Activated CD4-positive, alpha-beta T cell treated with anti-CD3 and anti-CD28 coated beads for 36 hours (primary cell): ENCODE measurements around the gene LZTS2. TPM values are rescaled to one million over a fixed set of nuclear protein-coding genes. Genes with fewer than 3 reads are reported as not detected.

Experiments
- ATAC-seq: fragments of 200-7000 bp; cut with Tn5 transposase; one replicate; pipeline ENCODE4 v1.10.0; 2021; ENCODE audit warnings: mild to moderate bottlenecking, moderate library complexity
- CTCF ChIA-PET: fragments of 350-600 bp; sonication (Branson Sonifier 250); formaldehyde crosslinking; loops from one replicate; lab custom pipeline; 2021; ENCODE audit warnings: antibody characterized with exemption; lab: Charles Lee
- POLR2A ChIA-PET: fragments of 350-600 bp; sonication (Branson Sonifier 250); formaldehyde crosslinking; loops from one replicate; lab custom pipeline; 2021; ENCODE audit warnings: antibody characterized with exemption, inconsistent platforms; lab: Charles Lee
- DNase-seq: peaks from one replicate; pipeline ENCODE4 v3.0.0-alpha.2; 2020
- H3K27ac Mint-ChIP-seq: one replicate; pipeline ENCODE4 v1.8.0; 2021; ENCODE audit warnings: mixed read lengths
- H3K27me3 Mint-ChIP-seq: one replicate; pipeline ENCODE4 v1.8.0; 2021; ENCODE audit warnings: mixed read lengths
- H3K36me3 Mint-ChIP-seq: one replicate; pipeline ENCODE4 v1.8.0; 2021; ENCODE audit warnings: low read depth, mixed read lengths
- H3K4me1 Mint-ChIP-seq: one replicate; pipeline ENCODE4 v1.8.0; 2021; ENCODE audit warnings: mixed read lengths
- H3K4me3 Mint-ChIP-seq: one replicate; pipeline ENCODE4 v1.8.0; 2021; ENCODE audit warnings: mild to moderate bottlenecking, moderate library complexity, mixed read lengths
- H3K9me3 Mint-ChIP-seq: one replicate; pipeline ENCODE4 v1.8.0; 2021; ENCODE audit warnings: low read depth, mixed read lengths
- intact Hi-C, 2 experiments: fragments of 100-400 bp; cut with DNase I in 1 of 2; cut with micrococcal nuclease in 1 of 2; formaldehyde crosslinking; loops; one replicate each; pipeline versions ENCODE4 v1.14.2 to v1.15.1; 2022 to 2024; cut with DNase I, micrococcal nuclease
- total RNA-seq, 2 experiments: library from RNA; stranded (reverse); gene quantifications; one replicate each; pipeline ENCODE4 v1.2.3, GENCODE V29; 2021

The LZTS2 gene, protein sequence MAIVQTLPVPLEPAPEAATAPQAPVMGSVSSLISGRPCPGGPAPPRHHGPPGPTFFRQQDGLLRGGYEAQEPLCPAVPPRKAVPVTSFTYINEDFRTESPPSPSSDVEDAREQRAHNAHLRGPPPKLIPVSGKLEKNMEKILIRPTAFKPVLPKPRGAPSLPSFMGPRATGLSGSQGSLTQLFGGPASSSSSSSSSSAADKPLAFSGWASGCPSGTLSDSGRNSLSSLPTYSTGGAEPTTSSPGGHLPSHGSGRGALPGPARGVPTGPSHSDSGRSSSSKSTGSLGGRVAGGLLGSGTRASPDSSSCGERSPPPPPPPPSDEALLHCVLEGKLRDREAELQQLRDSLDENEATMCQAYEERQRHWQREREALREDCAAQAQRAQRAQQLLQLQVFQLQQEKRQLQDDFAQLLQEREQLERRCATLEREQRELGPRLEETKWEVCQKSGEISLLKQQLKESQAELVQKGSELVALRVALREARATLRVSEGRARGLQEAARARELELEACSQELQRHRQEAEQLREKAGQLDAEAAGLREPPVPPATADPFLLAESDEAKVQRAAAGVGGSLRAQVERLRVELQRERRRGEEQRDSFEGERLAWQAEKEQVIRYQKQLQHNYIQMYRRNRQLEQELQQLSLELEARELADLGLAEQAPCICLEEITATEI
- 10 to 100 TPM; 14.8 to 15.7 TPM for total RNA-seq

DNA sequence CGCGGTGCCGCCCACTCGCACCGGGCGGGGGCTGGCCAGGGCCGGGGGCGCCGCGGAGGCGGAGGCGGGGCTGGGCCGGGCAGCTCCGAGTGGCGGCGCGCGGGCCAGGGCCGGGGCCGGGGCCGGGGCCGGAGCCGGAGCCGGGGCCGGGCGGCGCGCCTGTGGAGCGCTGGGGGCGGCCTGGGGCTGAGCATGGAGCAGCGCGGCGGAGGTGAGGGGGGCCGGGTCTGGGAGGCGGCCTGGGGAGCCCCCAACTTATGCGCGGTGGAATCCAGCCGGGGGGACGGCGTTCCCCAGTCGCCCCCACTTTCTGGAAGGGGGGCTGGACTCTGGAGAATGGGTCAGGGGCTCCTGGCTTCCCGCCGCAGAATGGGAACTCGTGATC is at the start of gene LZTS2:
Gene LZTS2 (plus strand): TSS at position 67 of the 385 bp plus-strand sequence. CDS start 2,731 bp downstream, outside the sequence.
- H3K4me1 Mint-ChIP-seq = peaks cover 20% of the 10 kb centered on the region
- peaks cover 2% of the 10 kb centered on the region for H3K36me3 Mint-ChIP-seq
- peak within 1 kb of the TSS; percentile 81 for H3K27ac Mint-ChIP-seq
- intact Hi-C loops = loop anchor here (1.0 to 5.0 kb wide), 7 partner anchors 15 to 652 kb away; partner anchors contain the start of genes PDZD7 (in 1 of the 2), SCD (in 1 of the 2) and SFXN3 (in 1 of the 2)
- peak; percentile 1 for ATAC-seq
- CTCF ChIA-PET = interaction anchor here (0.6 to 4.5 kb wide), 5 partner anchors 9 to 35 kb away, joined by 4 to 73 read pairs (median 6); partner anchors contain the start of genes MRPL43 and TWNK
- H3K27me3 Mint-ChIP-seq = no peaks in the 10 kb centered on the region
- H3K9me3 Mint-ChIP-seq = no peaks in the 10 kb centered on the region
- no peak for DNase-seq
- POLR2A ChIA-PET = no interaction called here
- H3K4me3 Mint-ChIP-seq = peak within 1 kb of the TSS; percentile 76

- Mint-ChIP-seq H3K27me3 (no peaks in the 10 kb centered on the region), H3K4me3 (no peak overlapping the region), H3K36me3 (peaks cover 33% of the 10 kb centered on the region), H3K9me3 (no peaks in the 10 kb centered on the region), H3K4me1 (peaks cover 10% of the 10 kb centered on the region), H3K27ac (no peak overlapping the region)
- intact Hi-C loops = no loop called here
- DNase-seq (no peak), ATAC-seq (no peak)
- POLR2A ChIA-PET = no interaction called here
- CTCF ChIA-PET = no interaction called here
These were observed 39.4 kb upstream of the LZTS2 start for GRCh38 chr10:100960251-100960650.

- intact Hi-C loops = no loop called here
- no peaks in the 10 kb centered on the region for H3K27me3 Mint-ChIP-seq
- ATAC-seq = no peak
- CTCF ChIA-PET = interaction anchor here (1.6 kb wide), 1 partner anchor 36 kb away, joined by 4 read pairs; no protein-coding TSS in a partner anchor
- POLR2A ChIA-PET = no interaction called here
- no peaks in the 10 kb centered on the region for H3K4me1 Mint-ChIP-seq
- H3K9me3 Mint-ChIP-seq = no peaks in the 10 kb centered on the region
- H3K27ac Mint-ChIP-seq = no peak overlapping the region
- H3K4me3 Mint-ChIP-seq = no peak overlapping the region
- H3K36me3 Mint-ChIP-seq = peaks cover 30% of the 10 kb centered on the region
- no peak for DNase-seq
These were observed 37.1 kb upstream of the LZTS2 start for GRCh38 chr10:100962351-100963080.

GRCh38 chr10:100963826-100964225 is 35.8 kb upstream of the LZTS2 start:
- H3K36me3 Mint-ChIP-seq = peaks cover 27% of the 10 kb centered on the region
- peaks cover 5% of the 10 kb centered on the region for H3K4me1 Mint-ChIP-seq
- no peak overlapping the region for H3K4me3 Mint-ChIP-seq
- intact Hi-C loops = no loop called here
- DNase-seq (no peak), ATAC-seq (no peak)
- H3K27me3 Mint-ChIP-seq = no peaks in the 10 kb centered on the region
- no peak overlapping the region for H3K27ac Mint-ChIP-seq
- no peaks in the 10 kb centered on the region for H3K9me3 Mint-ChIP-seq
- ChIA-PET CTCF (no interaction called here), POLR2A (no interaction called here)

DNA sequence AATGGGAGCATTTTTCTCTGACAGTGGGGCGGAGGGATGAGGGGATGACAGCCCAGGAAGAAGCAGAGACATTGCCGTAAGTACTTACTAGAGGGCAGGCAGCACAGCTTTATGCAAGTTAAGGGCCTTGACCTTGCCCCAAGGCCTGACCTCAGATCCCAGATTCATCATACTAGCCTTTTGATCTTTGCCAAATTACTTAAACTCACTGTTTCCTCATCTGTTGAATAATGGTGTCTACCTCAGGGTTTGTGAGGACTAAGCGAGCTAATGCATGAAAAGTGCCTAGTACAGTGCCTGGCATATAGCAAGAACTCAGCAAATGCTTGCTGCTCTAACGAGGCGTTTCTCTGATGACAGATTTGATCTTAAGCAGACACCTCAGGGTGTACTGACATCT is 33.8 kb upstream of the LZTS2 start:
- Mint-ChIP-seq H3K36me3 (peaks cover 16% of the 10 kb centered on the region), H3K27ac (no peak overlapping the region), H3K4me3 (no peak overlapping the region), H3K4me1 (peaks cover 11% of the 10 kb centered on the region), H3K27me3 (no peaks in the 10 kb centered on the region), H3K9me3 (no peaks in the 10 kb centered on the region)
- ChIA-PET POLR2A (interaction anchor here (0.6 kb wide), 1 partner anchor 586 kb away, joined by 3 read pairs; no protein-coding TSS in a partner anchor), CTCF (interaction anchor here (0.7 to 1.8 kb wide), 5 partner anchors 9 to 90 kb away, joined by 3 to 8 read pairs (median 4); no protein-coding TSS in a partner anchor)
- DNase-seq (no peak), ATAC-seq (no peak)
- intact Hi-C loops = no loop called here

- Mint-ChIP-seq H3K9me3 (no peaks in the 10 kb centered on the region), H3K27me3 (no peaks in the 10 kb centered on the region), H3K36me3 (peaks cover 12% of the 10 kb centered on the region), H3K4me1 (peaks cover 13% of the 10 kb centered on the region), H3K4me3 (no peak overlapping the region), H3K27ac (no peak overlapping the region)
- intact Hi-C loops = no loop called here
- DNase-seq (no peak), ATAC-seq (no peak)
- CTCF ChIA-PET = interaction anchor here (0.6 to 1.8 kb wide), 4 partner anchors 8 to 175 kb away, joined by 3 to 8 read pairs (median 4); no protein-coding TSS in a partner anchor
- POLR2A ChIA-PET = no interaction called here
These were observed 32.7 kb upstream of the LZTS2 start for GRCh38 chr10:100966887-100967286.

DNA sequence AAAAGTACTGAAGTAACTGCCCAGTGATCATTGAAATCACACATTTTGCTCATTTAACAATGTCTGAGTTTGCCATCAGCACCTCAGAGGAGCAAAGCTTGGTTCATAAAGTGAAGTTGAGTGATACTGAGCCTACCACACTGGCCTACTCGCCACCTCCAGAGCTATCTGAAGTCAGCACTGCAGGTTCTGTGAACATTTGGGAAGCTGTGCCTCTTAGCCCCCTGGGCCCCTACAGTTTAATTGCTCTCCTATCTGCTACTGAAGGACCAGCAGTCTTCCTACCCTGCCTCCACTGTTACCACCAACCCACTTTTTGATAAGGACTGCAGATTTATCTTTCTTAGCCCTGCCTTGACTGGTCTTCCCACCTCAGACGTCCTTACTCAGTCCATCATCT is 32.3 kb upstream of the LZTS2 start:
- POLR2A ChIA-PET = no interaction called here
- CTCF ChIA-PET = interaction anchor here (0.6 to 1.8 kb wide), 4 partner anchors 9 to 175 kb away, joined by 3 to 8 read pairs (median 4); no protein-coding TSS in a partner anchor
- Mint-ChIP-seq H3K27me3 (no peaks in the 10 kb centered on the region), H3K36me3 (peaks cover 12% of the 10 kb centered on the region), H3K4me3 (no peak overlapping the region), H3K4me1 (peaks cover 13% of the 10 kb centered on the region), H3K9me3 (no peaks in the 10 kb centered on the region), H3K27ac (no peak overlapping the region)
- no peak for ATAC-seq
- DNase-seq = no peak
- intact Hi-C loops = no loop called here

DNA sequence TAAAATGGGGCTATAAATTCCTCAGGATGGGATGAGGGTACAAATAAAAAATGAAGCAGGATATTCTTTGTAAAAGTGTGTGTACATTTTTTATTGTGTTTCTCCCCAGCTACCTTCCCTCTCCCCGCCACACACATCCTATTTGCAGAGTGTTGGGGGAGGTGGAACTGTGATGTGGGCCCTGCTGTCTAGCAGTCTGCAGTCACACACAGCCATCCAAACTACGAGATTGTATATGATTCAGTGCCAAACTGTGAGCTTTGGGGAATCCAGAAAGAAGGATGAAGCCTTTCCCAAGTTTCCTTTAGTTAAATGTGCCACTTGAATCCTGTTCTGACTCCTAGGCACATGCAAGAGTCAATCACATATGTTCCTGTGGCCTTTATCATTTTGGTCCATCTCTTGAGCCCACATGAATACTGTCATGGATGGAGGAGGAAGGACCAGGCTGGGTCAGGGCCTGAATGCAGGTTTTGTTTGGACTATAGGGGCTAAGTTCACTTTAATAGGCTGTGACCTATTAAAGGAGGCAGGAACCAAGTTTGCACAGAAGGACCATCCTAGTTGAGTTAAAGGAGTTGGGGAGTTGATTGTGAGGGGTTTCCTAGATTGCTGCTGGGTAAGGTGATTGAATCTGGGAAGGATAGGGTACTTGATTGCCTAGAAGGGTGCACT is 31.4 kb upstream of the LZTS2 start:
- intact Hi-C loops = loop anchor here in 1 of 2 experiments (2.0 kb wide), 1 partner anchor 29 kb away; no protein-coding TSS in a partner anchor
- Mint-ChIP-seq H3K36me3 (peaks cover 7% of the 10 kb centered on the region), H3K27me3 (no peaks in the 10 kb centered on the region), H3K9me3 (no peaks in the 10 kb centered on the region), H3K27ac (no peak overlapping the region), H3K4me3 (peak overlapping the region; percentile 41), H3K4me1 (peaks cover 13% of the 10 kb centered on the region)
- CTCF ChIA-PET = interaction anchor here (1.0 to 1.1 kb wide), 2 partner anchors 18 to 22 kb away, joined by 3 to 5 read pairs; no protein-coding TSS in a partner anchor
- POLR2A ChIA-PET = no interaction called here
- ATAC-seq (no peak), DNase-seq (no peak)

DNA sequence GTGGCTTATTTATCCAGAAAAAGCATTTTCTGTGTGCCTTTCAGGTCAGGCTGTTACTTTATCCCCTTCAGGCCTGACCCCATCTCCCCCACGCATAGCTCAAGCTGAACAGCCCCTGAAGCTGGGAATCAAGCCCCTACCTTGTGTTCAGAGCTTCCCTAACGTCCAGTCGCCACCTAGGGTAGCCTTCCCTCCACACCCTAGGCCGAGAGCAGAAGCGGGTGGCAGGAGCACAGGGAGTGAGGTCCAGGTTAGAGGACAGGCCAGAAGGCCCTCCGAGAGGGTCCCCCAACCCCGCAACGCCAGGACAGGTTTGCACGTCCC is 30.8 kb upstream of the LZTS2 start:
- intact Hi-C loops = loop anchor here in 1 of 2 experiments (1.0 to 2.0 kb wide), 3 partner anchors 18 to 44 kb away; partner anchors contain the start of genes MRPL43 and TWNK
- Mint-ChIP-seq H3K4me1 (peaks cover 13% of the 10 kb centered on the region), H3K27ac (no peak overlapping the region), H3K4me3 (peak overlapping the region; percentile 41), H3K27me3 (no peaks in the 10 kb centered on the region), H3K36me3 (peaks cover 7% of the 10 kb centered on the region), H3K9me3 (no peaks in the 10 kb centered on the region)
- CTCF ChIA-PET = interaction anchor here (1.0 to 1.1 kb wide), 2 partner anchors 18 to 23 kb away, joined by 3 to 5 read pairs; no protein-coding TSS in a partner anchor
- DNase-seq (no peak), ATAC-seq (no peak)
- POLR2A ChIA-PET = no interaction called here
